PC-9 (cell line): Measurements from ENCODE around the gene GBP2. TPM values are rescaled to one million over a fixed set of nuclear protein-coding genes. Genes with fewer than 3 reads are reported as not detected.

Experiments used
- BruUV-seq: library from RNA; stranded (reverse); fragments of 400-500 nt; replicated peaks from 2 replicates; lab custom pipeline; 2021; lab: Mats Ljungman, UMichigan
- CTCF ChIA-PET: fragments of 300-600 bp; sonication (Branson Sonifier 250); formaldehyde crosslinking; loops from one replicate; lab custom pipeline; 2022; ENCODE audit warnings: antibody characterized with exemption; lab: Charles Lee
- POLR2A ChIA-PET: fragments of 300-600 bp; sonication (Branson Sonifier 250); formaldehyde crosslinking; loops from one replicate; lab custom pipeline; 2022; ENCODE audit warnings: antibody characterized with exemption; ENCODE audit not compliant: unreplicated experiment; lab: Charles Lee
- DNase-seq, 2 experiments: peaks; one replicate each; pipeline versions ENCODE4 v3.0.0 to v3.0.0-alpha.2; 2015 to 2022; ENCODE audit warnings: mixed read lengths in 1 of 2
- H2AFZ ChIP-seq: fragments of 200-600 bp; sonication (generic); 2 replicates; pipeline ENCODE4 v1.8.1; 2017; ENCODE audit warnings: antibody characterized with exemption
- H3F3A ChIP-seq: fragments of 200-600 bp; sonication (generic); 2 replicates; pipeline ENCODE4 v1.8.1; 2017; ENCODE audit warnings: antibody characterized with exemption, mild to moderate bottlenecking, low read depth; ENCODE audit not compliant: insufficient read depth
- H3K27ac ChIP-seq: fragments of 200-600 bp; sonication (generic); 2 replicates; pipeline ENCODE4 v1.6.1; 2016; ENCODE audit warnings: mixed run types
- H3K27me3 ChIP-seq: fragments of 200-600 bp; sonication (generic); 2 replicates; pipeline ENCODE4 v1.6.1; 2016; ENCODE audit warnings: low read depth, mixed run types; ENCODE audit not compliant: insufficient read depth
- H3K36me3 ChIP-seq: fragments of 200-600 bp; sonication (generic); 2 replicates; pipeline ENCODE4 v1.6.1; 2016; ENCODE audit warnings: low read depth, mixed run types
- H3K4me1 ChIP-seq: fragments of 200-600 bp; sonication (generic); replicated peaks from 2 replicates; pipeline ENCODE4 v1.6.1; 2016; ENCODE audit warnings: mixed run types; ENCODE audit not compliant: insufficient read depth
- H3K4me2 ChIP-seq: fragments of 200-600 bp; sonication (generic); 2 replicates; pipeline ENCODE4 v1.6.1; 2017; ENCODE audit warnings: mixed run types
- H3K4me3 ChIP-seq: fragments of 200-600 bp; sonication (generic); 2 replicates; pipeline ENCODE4 v1.6.1; 2016; ENCODE audit warnings: mixed run types
- H3K79me2 ChIP-seq: fragments of 200-600 bp; sonication (generic); 2 replicates; pipeline ENCODE4 v1.6.1; 2017; ENCODE audit warnings: low read depth, mixed run types
- H3K9me2 ChIP-seq: fragments of 200-600 bp; sonication (generic); 2 replicates; pipeline ENCODE4 v1.8.1; 2017; ENCODE audit warnings: mild to moderate bottlenecking; ENCODE audit not compliant: insufficient read depth
- H3K9me3 ChIP-seq: fragments of 200-600 bp; sonication (generic); 2 replicates; pipeline ENCODE4 v1.8.1; 2016; ENCODE audit warnings: low read depth; ENCODE audit not compliant: insufficient read depth
- H4K20me1 ChIP-seq: fragments of 200-600 bp; sonication (generic); 2 replicates; pipeline ENCODE4 v1.8.1; 2017; ENCODE audit not compliant: insufficient read depth
- EZH2 ChIP-seq: fragments of 200-600 bp; sonication (generic); IDR thresholded peaks from 2 replicates; pipeline ENCODE4 v1.8.0; 2017; ENCODE audit warnings: antibody characterized with exemption, low read depth
- intact Hi-C: fragments of 100-400 bp; cut with micrococcal nuclease; formaldehyde crosslinking; loops from one replicate; pipeline ENCODE4 v1.10.0; 2022; ENCODE audit not compliant: unreplicated experiment
- total RNA-seq: library from RNA; stranded (reverse); gene quantifications from 2 replicates; pipeline ENCODE4 v1.2.3, GENCODE V29; 2021
- TF ChIP-seq, protein P1 (sequence below): fragments of 200-600 bp; sonication (generic); conservative IDR thresholded peaks from 2 replicates; pipeline ENCODE4 v1.6.1; 2017; ENCODE audit warnings: mixed run types, antibody characterized with exemption, mild to moderate bottlenecking, moderate library complexity

The GBP2 gene
- total RNA-seq, 1 experiment from 2014 or later = 7.0 TPM

DNA sequence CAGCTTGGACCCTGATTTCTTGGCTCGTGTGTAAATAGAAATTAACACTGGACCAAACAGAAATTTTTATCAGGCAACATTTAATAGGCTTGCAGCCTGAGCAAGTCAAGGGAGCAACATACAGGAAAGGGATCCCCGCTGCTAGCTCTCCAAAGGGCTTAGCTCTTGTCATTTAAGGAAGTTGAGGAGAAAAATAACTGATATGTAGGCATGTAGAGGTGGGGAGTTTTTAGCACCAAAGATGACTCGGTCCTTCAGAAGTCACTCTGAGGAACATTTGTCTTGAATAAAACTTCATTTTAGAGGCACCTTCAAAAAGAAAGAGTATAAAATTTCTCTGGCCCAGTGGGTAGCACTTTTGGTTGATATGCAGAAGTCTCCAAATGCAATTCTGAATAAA is 27.1 kb downstream of the GBP2 start:
- Histone ChIP-seq H3K27me3 (no peaks in the 10 kb centered on the region), H3K4me1 (no peaks in the 10 kb centered on the region), H4K20me1 (no peaks in the 10 kb centered on the region), H3K36me3 (no peaks in the 10 kb centered on the region), H3K27ac (no peak overlapping the region), H2AFZ (no peak overlapping the region), H3K4me3 (no peak overlapping the region), H3K9me2 (no peaks in the 10 kb centered on the region), H3K9me3 (peaks cover 14% of the 10 kb centered on the region; the same call in 1 of the 2 replicates), H3K4me2 (no peak overlapping the region), H3K79me2 (no peaks in the 10 kb centered on the region), H3F3A (no peaks in the 10 kb centered on the region)
- ChIA-PET CTCF (no interaction called here), POLR2A (no interaction called here)
- no peak for DNase-seq
- intact Hi-C loops = no loop called here
- TF ChIP-seq, protein P1, sequence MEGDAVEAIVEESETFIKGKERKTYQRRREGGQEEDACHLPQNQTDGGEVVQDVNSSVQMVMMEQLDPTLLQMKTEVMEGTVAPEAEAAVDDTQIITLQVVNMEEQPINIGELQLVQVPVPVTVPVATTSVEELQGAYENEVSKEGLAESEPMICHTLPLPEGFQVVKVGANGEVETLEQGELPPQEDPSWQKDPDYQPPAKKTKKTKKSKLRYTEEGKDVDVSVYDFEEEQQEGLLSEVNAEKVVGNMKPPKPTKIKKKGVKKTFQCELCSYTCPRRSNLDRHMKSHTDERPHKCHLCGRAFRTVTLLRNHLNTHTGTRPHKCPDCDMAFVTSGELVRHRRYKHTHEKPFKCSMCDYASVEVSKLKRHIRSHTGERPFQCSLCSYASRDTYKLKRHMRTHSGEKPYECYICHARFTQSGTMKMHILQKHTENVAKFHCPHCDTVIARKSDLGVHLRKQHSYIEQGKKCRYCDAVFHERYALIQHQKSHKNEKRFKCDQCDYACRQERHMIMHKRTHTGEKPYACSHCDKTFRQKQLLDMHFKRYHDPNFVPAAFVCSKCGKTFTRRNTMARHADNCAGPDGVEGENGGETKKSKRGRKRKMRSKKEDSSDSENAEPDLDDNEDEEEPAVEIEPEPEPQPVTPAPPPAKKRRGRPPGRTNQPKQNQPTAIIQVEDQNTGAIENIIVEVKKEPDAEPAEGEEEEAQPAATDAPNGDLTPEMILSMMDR = no peak
- TF ChIP-seq EZH2 = no peak
- no TSS peak for BruUV-seq

GRCh38 chr1:89095737-89096136 is 30.2 kb downstream of the GBP2 start:
- no peaks in the 10 kb centered on the region for H3K27me3 ChIP-seq
- peaks cover 14% of the 10 kb centered on the region; the same call in 1 of the 2 replicates for H3K9me3 ChIP-seq
- no peaks in the 10 kb centered on the region for H3K36me3 ChIP-seq
- H3F3A ChIP-seq = no peaks in the 10 kb centered on the region
- H3K79me2 ChIP-seq = no peaks in the 10 kb centered on the region
- H3K27ac ChIP-seq = no peak overlapping the region
- TF ChIP-seq, protein P1 = no peak
- no peak for TF ChIP-seq EZH2
- intact Hi-C loops = no loop called here
- H2AFZ ChIP-seq = no peak overlapping the region
- no peaks in the 10 kb centered on the region for H4K20me1 ChIP-seq
- DNase-seq = no peak
- no peak overlapping the region for H3K4me2 ChIP-seq
- H3K4me1 ChIP-seq = no peaks in the 10 kb centered on the region
- POLR2A ChIA-PET = interaction anchor here (0.5 kb wide), 1 partner anchor 1459 kb away, joined by 3 read pairs; no protein-coding TSS in a partner anchor
- H3K4me3 ChIP-seq = no peak overlapping the region
- CTCF ChIA-PET = no interaction called here
- H3K9me2 ChIP-seq = no peaks in the 10 kb centered on the region
- no TSS peak for BruUV-seq

DNA sequence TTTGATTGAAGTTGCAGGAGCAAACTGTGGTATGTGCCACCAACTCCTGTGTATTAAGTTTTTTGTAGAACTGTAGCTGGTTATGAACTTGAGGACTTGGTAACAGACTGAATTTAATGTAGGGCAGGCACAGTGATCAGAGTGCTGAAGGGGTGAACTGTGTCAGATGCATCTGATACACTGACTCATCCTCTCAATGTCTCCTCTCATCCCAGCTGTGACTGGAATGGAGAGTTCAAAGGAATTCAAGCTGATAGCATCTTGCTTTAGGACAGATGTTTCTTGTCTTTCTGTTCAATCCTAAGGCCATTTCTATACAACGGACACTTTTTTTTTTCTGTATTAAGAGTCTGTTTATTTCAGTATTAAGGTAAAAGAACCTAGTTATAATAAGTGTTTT is 36.0 kb downstream of the GBP2 start:
- intact Hi-C loops = no loop called here
- Histone ChIP-seq H3K4me2 (no peak overlapping the region), H4K20me1 (no peaks in the 10 kb centered on the region), H3K4me1 (no peaks in the 10 kb centered on the region), H3K27ac (no peak overlapping the region), H3K4me3 (no peak overlapping the region), H3K9me2 (no peaks in the 10 kb centered on the region), H2AFZ (no peak overlapping the region), H3K36me3 (no peaks in the 10 kb centered on the region), H3K27me3 (no peaks in the 10 kb centered on the region), H3K79me2 (no peaks in the 10 kb centered on the region), H3F3A (no peaks in the 10 kb centered on the region), H3K9me3 (no peaks in the 10 kb centered on the region)
- POLR2A ChIA-PET = no interaction called here
- TF ChIP-seq, protein P1 = no peak
- CTCF ChIA-PET = no interaction called here
- no peak for DNase-seq
- BruUV-seq = no TSS peak
